Upper lobe of left lung (tissue), 4 donors: ENCODE results near the gene CHMP6.

Source experiments
- EP300 ChIP-seq, 4 donors: sonication (generic); formaldehyde crosslinking; IDR thresholded peaks; one replicate each; pipeline ENCODE4 v1.5.1; 2017; ENCODE audit warnings: antibody characterized with exemption in 4 of 4, control low read depth in 2 of 4
- POLR2A ChIP-seq, 4 donors: fragments of 450-650 bp; IDR thresholded peaks; one replicate each; pipeline ENCODE4 v1.5.1; 2016 to 2017; ENCODE audit warnings: antibody characterized with exemption in 4 of 4, mild to moderate bottlenecking in 2 of 4
- POLR2AphosphoS5 ChIP-seq, 2 donors: sonication (generic); formaldehyde crosslinking; IDR thresholded peaks; one replicate each; pipeline ENCODE4 v1.5.1; 2017; ENCODE audit warnings: antibody characterized with exemption in 2 of 2
- TF ChIP-seq, protein P1 (sequence below), 6 experiments: fragments of 450-650 bp in 4 of 6; fragments of 200-600 bp in 2 of 6; sonication (generic) in 2 of 6; IDR thresholded peaks; one replicate each; pipeline ENCODE4 v1.5.1; 2016 to 2019; ENCODE audit warnings: antibody characterized with exemption in 6 of 6

GRCh38 chr17:81031566-81032550, 40.2 kb downstream of the CHMP6 start:
- no peak for TF ChIP-seq POLR2A (IDR thresholded peaks at IDR 0.05)
- TF ChIP-seq, protein P1, sequence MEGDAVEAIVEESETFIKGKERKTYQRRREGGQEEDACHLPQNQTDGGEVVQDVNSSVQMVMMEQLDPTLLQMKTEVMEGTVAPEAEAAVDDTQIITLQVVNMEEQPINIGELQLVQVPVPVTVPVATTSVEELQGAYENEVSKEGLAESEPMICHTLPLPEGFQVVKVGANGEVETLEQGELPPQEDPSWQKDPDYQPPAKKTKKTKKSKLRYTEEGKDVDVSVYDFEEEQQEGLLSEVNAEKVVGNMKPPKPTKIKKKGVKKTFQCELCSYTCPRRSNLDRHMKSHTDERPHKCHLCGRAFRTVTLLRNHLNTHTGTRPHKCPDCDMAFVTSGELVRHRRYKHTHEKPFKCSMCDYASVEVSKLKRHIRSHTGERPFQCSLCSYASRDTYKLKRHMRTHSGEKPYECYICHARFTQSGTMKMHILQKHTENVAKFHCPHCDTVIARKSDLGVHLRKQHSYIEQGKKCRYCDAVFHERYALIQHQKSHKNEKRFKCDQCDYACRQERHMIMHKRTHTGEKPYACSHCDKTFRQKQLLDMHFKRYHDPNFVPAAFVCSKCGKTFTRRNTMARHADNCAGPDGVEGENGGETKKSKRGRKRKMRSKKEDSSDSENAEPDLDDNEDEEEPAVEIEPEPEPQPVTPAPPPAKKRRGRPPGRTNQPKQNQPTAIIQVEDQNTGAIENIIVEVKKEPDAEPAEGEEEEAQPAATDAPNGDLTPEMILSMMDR (IDR thresholded peaks at IDR 0.05), result no peak
- peak in 1 of 2 donors; percentile 71 for TF ChIP-seq POLR2AphosphoS5 (IDR thresholded peaks at IDR 0.05)
- TF ChIP-seq EP300 (IDR thresholded peaks at IDR 0.05), result peak in 1 of 4 donors; percentile 24
